GM12875 (cell line): ENCODE measurements around the gene BBS9.

Experiments
- H3K4me3 ChIP-seq: one replicate; pipeline ENCODE4 v1.5.1; 2011; ENCODE audit warnings: low read depth, low read length, control low read depth
- TF ChIP-seq, protein P1 (sequence below): IDR thresholded peaks from 2 replicates; pipeline ENCODE4 v1.5.1; 2011; ENCODE audit warnings: low read depth, mild to moderate bottlenecking, control low read depth, inconsistent platforms, low read length, moderate library complexity, borderline replicate concordance; ENCODE audit not compliant: insufficient read depth

Gene BBS9

DNA sequence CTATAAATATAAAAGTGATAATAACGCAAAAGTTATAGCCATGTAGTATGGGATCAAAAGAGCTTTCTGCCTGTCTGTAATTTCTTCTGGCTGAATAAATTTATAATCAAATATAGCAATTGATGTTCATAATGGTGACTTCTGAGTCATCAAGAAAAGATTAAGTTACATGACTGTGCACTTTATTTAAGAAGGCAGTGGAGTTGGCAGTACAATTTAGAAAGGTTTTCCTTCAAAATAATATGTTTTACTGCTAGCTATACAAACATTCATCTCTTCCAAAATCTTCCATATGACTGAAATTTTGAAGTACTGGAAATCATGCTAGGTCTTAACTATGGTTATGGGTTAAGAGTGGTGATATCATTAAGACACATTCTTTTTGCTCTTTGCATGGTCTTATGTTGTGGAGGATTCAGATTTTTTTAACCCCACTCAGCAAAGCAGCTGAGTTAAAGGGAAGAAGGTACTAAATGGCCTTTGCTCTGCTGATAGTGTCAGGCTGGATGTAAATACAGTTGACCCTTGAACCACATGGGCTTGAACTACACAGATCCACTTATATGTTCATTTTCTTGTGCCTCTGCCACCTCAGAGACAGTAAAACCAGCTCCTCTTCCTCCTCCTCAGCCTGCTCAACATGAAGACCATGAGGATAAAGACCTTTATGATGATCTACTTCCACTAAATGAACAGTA is 323.6 kb downstream of the BBS9 start:
- TF ChIP-seq, protein P1, sequence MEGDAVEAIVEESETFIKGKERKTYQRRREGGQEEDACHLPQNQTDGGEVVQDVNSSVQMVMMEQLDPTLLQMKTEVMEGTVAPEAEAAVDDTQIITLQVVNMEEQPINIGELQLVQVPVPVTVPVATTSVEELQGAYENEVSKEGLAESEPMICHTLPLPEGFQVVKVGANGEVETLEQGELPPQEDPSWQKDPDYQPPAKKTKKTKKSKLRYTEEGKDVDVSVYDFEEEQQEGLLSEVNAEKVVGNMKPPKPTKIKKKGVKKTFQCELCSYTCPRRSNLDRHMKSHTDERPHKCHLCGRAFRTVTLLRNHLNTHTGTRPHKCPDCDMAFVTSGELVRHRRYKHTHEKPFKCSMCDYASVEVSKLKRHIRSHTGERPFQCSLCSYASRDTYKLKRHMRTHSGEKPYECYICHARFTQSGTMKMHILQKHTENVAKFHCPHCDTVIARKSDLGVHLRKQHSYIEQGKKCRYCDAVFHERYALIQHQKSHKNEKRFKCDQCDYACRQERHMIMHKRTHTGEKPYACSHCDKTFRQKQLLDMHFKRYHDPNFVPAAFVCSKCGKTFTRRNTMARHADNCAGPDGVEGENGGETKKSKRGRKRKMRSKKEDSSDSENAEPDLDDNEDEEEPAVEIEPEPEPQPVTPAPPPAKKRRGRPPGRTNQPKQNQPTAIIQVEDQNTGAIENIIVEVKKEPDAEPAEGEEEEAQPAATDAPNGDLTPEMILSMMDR = no peak
- no peak overlapping the region for H3K4me3 ChIP-seq

DNA sequence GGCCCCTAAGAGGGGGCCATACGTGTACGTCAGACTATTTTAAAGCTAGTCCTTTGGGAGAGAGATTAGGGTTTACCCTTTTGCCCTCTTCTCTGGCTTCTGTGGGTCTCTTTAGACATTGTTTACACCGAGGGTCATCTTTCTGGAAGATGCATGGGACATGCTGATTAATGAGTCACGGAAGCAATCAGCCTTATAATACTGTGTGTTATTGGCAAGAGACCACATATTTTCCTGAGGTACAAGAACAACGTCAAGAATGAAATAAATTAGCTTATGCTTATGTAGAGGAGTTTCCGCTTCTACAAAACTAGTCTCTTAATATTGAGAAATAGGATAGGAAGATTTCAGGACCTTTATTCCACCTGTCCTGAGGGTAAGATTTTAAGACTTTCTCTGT is 327.7 kb downstream of the BBS9 start:
- TF ChIP-seq, protein P1 = no peak

DNA sequence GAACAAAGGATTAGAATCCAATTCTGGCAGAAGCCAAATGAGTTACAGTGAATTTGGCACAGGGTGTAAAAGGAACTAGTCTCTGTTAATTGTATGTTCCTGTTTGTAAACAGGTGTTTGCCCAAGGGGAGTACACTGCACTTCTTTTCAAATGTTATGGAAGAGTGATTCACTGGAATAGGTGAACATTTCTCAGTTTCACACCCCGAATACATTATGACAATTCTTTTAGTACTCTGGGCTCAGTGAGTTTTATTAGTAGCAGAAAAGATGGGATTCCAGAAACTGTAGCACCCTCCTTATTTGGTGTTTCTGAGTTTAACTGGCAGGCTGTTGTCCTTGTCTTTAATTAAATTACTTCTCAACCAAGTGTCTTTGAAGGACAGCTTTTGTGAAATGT is 329.2 kb downstream of the BBS9 start:
- no peak overlapping the region for H3K4me3 ChIP-seq
- TF ChIP-seq, protein P1 = no peak

More for the DNA sequence above, 327.7 kb downstream of the BBS9 start:
- H3K4me3 ChIP-seq = no peak overlapping the region

DNA sequence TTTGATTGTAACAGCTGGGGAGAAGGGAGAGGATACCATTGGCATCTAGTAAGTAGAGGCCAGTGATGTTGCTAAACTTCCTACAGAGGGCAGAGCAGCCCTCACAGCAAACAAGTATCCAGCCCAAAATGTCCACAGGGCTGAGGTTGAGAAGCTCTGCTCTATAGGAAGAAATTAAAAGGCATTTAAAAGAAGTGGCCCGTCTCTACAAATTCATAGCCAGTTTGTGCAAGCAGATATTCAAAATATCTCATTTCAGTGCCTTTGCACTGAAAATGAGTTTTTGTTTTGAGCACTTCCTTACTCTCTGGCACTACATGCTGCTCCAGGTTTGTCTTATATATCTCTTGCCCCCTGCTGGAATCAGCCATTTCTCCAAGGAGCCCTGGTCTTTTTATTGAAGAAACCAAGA is 330.0 kb downstream of the BBS9 start:
- TF ChIP-seq, protein P1 = peak; percentile 44
- H3K4me3 ChIP-seq = no peak overlapping the region

DNA sequence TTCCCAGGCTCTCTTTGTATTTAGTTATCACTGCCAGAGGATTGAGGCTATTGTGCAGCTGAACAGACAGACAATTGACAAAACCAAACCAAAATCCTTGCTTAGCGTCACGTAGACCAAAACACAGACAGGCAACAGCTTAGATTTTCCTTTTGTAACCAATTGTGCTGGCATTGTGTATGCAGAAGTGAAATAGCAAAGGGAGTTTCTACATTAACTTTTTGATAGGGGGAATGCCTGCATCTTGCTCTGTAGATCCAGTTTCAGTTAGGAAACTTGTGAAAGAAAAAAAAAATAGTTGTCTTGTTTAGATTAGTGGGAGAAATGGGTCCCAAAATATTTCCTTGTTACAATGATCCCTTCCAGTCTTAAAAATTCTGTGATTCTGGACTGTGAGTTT is 333.8 kb downstream of the BBS9 start:
- TF ChIP-seq, protein P1 = no peak
- H3K4me3 ChIP-seq = no peak overlapping the region

DNA sequence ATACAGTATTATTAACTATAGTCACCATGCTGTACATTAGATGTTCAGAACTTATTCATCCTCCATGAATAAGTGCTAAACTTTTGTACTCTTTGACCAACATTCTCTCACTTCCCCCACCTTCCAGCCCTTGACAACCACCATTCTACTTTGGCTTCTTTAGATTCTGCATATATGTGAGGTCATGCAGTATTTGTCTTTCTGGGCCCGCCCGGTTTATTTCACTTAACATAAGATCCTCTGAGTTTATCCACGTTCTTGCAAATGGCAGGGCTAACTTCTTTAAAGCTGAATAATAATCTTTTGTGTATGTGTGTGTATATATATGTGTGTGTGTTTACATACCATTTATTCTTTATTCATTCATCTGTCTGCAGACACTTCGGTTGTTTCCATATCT is 336.8 kb downstream of the BBS9 start:
- TF ChIP-seq, protein P1 = no peak

DNA sequence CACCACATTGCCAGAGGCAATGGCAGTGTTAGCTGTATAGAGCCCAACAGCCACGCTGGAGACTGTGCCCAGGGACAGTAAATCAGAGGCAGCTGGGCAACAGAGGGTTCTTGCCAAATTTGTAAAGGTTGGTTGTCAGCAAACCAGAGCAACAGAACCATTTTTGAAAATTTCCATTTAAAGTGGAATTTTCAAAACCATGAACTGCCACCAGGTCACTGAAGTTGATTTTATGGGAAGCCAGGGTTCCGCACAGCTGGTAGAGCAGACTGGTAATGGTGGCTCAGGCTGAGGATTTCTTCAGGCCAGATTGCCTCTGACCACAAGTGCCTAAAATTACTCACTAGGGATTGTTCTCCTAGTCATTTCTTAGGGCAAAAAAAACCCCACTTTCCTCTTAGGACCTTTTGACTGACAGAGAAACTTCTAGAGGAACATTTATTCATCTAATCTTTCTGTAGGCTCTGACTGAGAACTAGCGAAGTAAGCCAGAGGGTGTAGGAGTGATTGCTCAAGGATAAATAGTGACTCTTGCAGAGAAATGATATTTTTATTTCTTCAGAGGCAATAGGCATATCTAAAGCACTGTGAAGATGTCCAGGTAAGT is 342.4 kb downstream of the BBS9 start:
- TF ChIP-seq, protein P1 = no peak
- H3K4me3 ChIP-seq = no peak overlapping the region

More for the DNA sequence above, 336.8 kb downstream of the BBS9 start:
- no peak overlapping the region for H3K4me3 ChIP-seq
